ENCODE results near the gene ZBED1.

DNA sequence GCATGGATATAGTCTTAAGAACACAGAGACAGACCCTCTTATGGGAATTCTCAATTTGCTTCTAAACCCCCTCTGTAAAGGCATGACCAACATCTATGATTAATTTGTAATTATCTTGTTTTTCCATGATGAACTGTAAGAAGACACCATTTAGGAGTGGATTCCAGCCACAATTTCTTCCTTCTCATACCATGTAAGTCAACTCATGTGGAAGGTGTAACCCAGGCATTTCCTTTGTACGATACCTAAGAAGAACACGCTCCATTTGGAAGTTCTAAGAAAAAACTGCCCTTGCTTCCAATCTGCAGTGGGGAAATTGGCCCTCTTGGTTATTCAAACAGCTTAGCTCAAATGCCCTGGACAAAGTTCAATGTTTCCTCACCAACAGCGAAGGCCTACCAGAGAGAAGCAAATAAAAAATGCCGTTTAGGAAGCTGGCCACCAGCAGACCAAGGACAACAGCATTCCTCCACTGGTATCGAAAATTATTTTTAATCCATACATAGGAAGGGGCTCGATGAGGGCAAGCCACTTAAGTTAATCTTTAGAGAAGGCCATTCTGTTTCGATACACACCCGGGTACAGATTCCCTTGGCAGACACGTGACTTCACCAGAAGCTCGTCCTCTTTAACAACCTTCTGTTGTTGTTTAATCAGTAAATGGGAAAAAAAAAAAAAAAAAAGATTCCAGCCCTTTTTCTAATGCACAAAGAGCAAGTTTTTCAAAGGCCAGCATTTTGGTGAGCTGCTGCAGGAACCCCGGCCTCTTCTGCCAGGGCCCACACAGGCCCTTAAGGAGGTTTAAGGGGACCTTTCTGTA is 2.6 kb downstream of the ZBED1 start:
- TF ChIP-seq POLR2A (IDR thresholded peaks at IDR 0.05; ENCODE audit: low read length), result no peak
- no peak for TF ChIP-seq GATA1 (IDR thresholded peaks at IDR 0.05; ENCODE audit: low read depth, low read length)

Measured in erythroblast (primary cell).